Keratinocyte (primary cell): ENCODE measurements around the gene SBNO2. TPM values are rescaled to one million over a fixed set of nuclear protein-coding genes. Genes with fewer than 3 reads are reported as not detected.

Experiments
- DNase-seq: peaks from one replicate; pipeline ENCODE4 v3.0.0-alpha.2; 2011; ENCODE audit warnings: low read depth, missing footprints, low spot score
- FAIRE-seq: peaks from 2 replicates; lab custom pipeline; 2011; peaks lifted over from hg19 to GRCh38; lab: Jason Lieb, UNC
- H2AFZ ChIP-seq: 2 replicates; pipeline ENCODE4 v1.6.0; 2012; ENCODE audit warnings: low read length, control low read depth, inconsistent platforms; ENCODE audit not compliant: control insufficient read depth
- H3K27ac ChIP-seq: 2 replicates; pipeline ENCODE4 v1.5.1; 2011; ENCODE audit warnings: low read length; ENCODE audit not compliant: control insufficient read depth, insufficient read depth
- H3K27me3 ChIP-seq: 3 replicates; pipeline ENCODE4 v1.6.0; 2011; ENCODE audit warnings: low read length; ENCODE audit not compliant: control insufficient read depth, insufficient read depth; ENCODE audit errors: extremely low read depth
- H3K36me3 ChIP-seq, 2 experiments: 2 replicates in 1 of 2; 3 replicates in 1 of 2; pipeline ENCODE4 v1.5.1; 2011; ENCODE audit warnings: low read length in 2 of 2, mild to moderate bottlenecking in 1 of 2; ENCODE audit not compliant: control insufficient read depth in 2 of 2, insufficient read depth in 2 of 2; ENCODE audit errors: extremely low read depth in 1 of 2
- H3K4me1 ChIP-seq: 3 replicates; pipeline ENCODE4 v1.5.1; 2011; ENCODE audit warnings: low read length; ENCODE audit not compliant: control insufficient read depth, insufficient read depth; ENCODE audit errors: extremely low read depth
- H3K4me2 ChIP-seq: 3 replicates; pipeline ENCODE4 v1.6.0; 2011; ENCODE audit warnings: low read depth, low read length; ENCODE audit not compliant: control insufficient read depth, insufficient read depth; ENCODE audit errors: extremely low read depth
- H3K4me3 ChIP-seq, 3 experiments: fragments of 200-600 bp in 1 of 3; sonication (generic) in 1 of 3; 2 replicates in 2 of 3; 3 replicates in 1 of 3; pipeline ENCODE4 v1.5.1; 2011 to 2016; ENCODE audit warnings: low read length in 3 of 3, mild to moderate bottlenecking in 3 of 3, control low read depth in 2 of 3, inconsistent platforms in 1 of 3, low read depth in 1 of 3, mixed read lengths in 1 of 3, mixed run types in 1 of 3, moderate library complexity in 1 of 3; ENCODE audit not compliant: control insufficient read depth in 2 of 3, insufficient read depth in 2 of 3; ENCODE audit errors: extremely low read depth in 1 of 3
- H3K79me2 ChIP-seq: 2 replicates; pipeline ENCODE4 v1.6.0; 2012; ENCODE audit warnings: low read length; ENCODE audit not compliant: control insufficient read depth, insufficient read depth
- H3K9ac ChIP-seq: 3 replicates; pipeline ENCODE4 v1.6.0; 2011; ENCODE audit warnings: low read length; ENCODE audit not compliant: control insufficient read depth, insufficient read depth; ENCODE audit errors: extremely low read depth
- H3K9me1 ChIP-seq: 3 replicates; pipeline ENCODE4 v1.6.0; 2011; ENCODE audit warnings: low read length; ENCODE audit not compliant: control insufficient read depth, insufficient read depth; ENCODE audit errors: extremely low read depth
- H3K9me3 ChIP-seq: 2 replicates; pipeline ENCODE4 v1.5.1; 2012; ENCODE audit warnings: low read depth, low read length; ENCODE audit not compliant: control insufficient read depth
- H4K20me1 ChIP-seq: 3 replicates; pipeline ENCODE4 v1.6.0; 2011; ENCODE audit warnings: low read length; ENCODE audit not compliant: control insufficient read depth, insufficient read depth; ENCODE audit errors: extremely low read depth
- CTCF ChIP-seq, 3 experiments: IDR thresholded peaks in 1 of 3; conservative IDR thresholded peaks in 1 of 3; optimal IDR thresholded peaks in 1 of 3; 2 replicates in 2 of 3; 3 replicates in 1 of 3; pipeline versions ENCODE3 to v1.5.1; 2011; ENCODE audit warnings: low read length in 3 of 3, mild to moderate bottlenecking in 3 of 3, moderate library complexity in 2 of 3, control low read depth in 1 of 3, inconsistent platforms in 1 of 3; ENCODE audit not compliant: insufficient read depth in 2 of 3; ENCODE audit errors: extremely low read depth in 1 of 3
- EZH2 ChIP-seq: IDR thresholded peaks from one replicate; pipeline ENCODE4 v1.6.1; 2012; ENCODE audit warnings: inconsistent platforms, mild to moderate bottlenecking, low read length, moderate library complexity
- dilution Hi-C: fragments of 300-500 bp; cut with MboI; formaldehyde crosslinking; loops from one replicate; pipeline ENCODE4 v1.7.0; 2020; ENCODE audit warnings: low sequenced_read_pairs; ENCODE audit not compliant: extremely low pct_ligation_motif_present
- polyA plus RNA-seq, 5 experiments: library from polyadenylated mRNA; depleted of rRNA in 3 of 5; stranded (reverse) in 3 of 5; stranded (forward) in 1 of 5; unstranded in 1 of 5; fragments of >200 nt; gene quantifications; 1 replicate in 1 of 5; 2 replicates in 3 of 5; 3 replicates in 1 of 5; pipeline versions ENCODE4 v1.2.1 to v1.2.3, GENCODE V29; 2011 to 2012; ENCODE audit warnings: missing spikeins in 2 of 5, low read depth in 1 of 5, low replicate concordance in 1 of 5

Gene SBNO2
- polyA plus RNA-seq, 1 donor (not counting 4 experiments of a cell fraction or from before 2014, with no cell fraction given): 10.9 TPM

DNA sequence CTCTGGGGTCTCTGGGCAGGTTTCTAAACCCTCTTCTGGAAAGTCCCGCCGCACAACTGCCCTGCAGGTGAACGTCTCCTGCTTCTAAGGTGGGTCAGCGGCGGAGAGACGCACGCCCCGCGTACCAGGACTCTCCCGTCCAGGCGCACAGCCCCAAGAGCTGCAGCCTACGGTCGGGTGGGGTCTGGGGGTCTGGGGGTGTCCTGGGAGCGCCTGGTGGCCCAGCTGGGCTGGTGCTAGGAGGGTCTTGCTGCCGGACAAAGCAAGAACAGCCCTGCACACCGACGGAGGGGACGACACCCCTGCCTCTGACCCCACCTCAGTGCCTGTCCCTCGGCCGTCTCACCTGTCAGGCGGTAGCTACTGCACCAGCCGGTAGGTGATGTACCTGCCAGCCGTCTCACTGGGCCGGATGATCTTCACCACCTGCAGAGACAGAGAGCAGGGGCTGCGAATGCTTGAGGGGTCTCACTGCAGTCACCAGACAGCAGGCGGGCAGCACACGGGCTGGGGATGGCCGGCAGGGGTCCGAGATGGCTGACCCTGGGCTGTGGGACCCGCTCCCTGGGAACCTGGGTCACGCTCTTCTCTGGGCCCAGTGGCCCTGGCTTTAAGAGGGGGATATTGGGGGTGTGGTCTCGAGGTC is 84.8 kb downstream of the SBNO2 start:
- Histone ChIP-seq H3K36me3 (peaks cover 29 to 30% of the 10 kb centered on the region in 2 experiments), H3K4me1 (peaks cover 5% of the 10 kb centered on the region), H3K9me3 (no peaks in the 10 kb centered on the region), H3K27ac (no peak overlapping the region), H3K27me3 (no peaks in the 10 kb centered on the region), H4K20me1 (no peaks in the 10 kb centered on the region), H3K4me3 (no peak overlapping the region), H3K4me2 (no peak overlapping the region), H2AFZ (no peak overlapping the region), H3K9ac (no peak overlapping the region), H3K9me1 (no peaks in the 10 kb centered on the region), H3K79me2 (peaks cover 24% of the 10 kb centered on the region)
- FAIRE-seq (no peak), DNase-seq (no peak)
- dilution Hi-C loops: no loop called here
- TF ChIP-seq CTCF (optimal IDR thresholded peaks at IDR 0.05 in 1 of 3, IDR thresholded peaks at IDR 0.05 in 1 of 3, conservative IDR thresholded peaks at IDR 0.05 in 1 of 3; ENCODE audit: extremely low read depth in 1 of 3, insufficient read depth in 2 of 3, low read length in 3 of 3) (no peak), EZH2 (no peak)

DNA sequence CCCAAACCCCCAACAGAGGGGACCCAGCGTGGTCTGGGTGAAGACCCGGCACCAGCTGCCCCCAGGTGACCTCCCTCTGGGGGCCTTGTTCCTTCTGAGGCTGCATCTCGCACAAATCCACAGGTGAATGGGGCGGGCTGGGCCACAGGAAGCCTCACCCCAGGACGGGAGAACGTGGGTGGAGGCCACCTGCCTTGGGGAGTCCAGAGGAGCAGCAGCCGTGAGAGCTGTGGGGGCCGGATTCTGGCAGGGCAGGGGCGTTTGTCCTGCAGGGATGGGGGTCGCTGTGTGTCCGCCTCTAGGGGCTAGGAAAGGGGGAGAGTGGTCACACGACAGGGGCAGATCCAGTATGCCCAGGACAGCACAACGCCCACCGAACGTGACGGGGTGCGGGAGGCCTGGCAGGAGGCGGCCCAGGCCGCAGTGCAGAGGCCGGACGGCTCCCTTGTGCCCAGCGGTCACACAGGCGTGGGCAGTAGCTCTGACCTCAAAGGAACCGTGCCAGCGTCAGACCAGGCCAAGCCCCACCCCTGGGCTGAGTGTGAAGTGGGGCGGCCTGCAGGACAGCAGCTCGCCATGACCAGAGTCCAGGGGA is 85.6 kb downstream of the SBNO2 start:
- Histone ChIP-seq H3K4me3 (no peak overlapping the region), H3K4me1 (no peaks in the 10 kb centered on the region), H3K36me3 (peaks cover 29 to 30% of the 10 kb centered on the region in 2 experiments), H3K9me3 (no peaks in the 10 kb centered on the region), H3K27ac (no peak overlapping the region), H3K9me1 (no peaks in the 10 kb centered on the region), H4K20me1 (no peaks in the 10 kb centered on the region), H3K9ac (no peak overlapping the region), H3K27me3 (no peaks in the 10 kb centered on the region), H3K4me2 (no peak overlapping the region), H3K79me2 (peaks cover 17% of the 10 kb centered on the region), H2AFZ (no peak overlapping the region)
- TF ChIP-seq EZH2: no peak
- no peak for TF ChIP-seq CTCF (optimal IDR thresholded peaks at IDR 0.05 in 1 of 3, IDR thresholded peaks at IDR 0.05 in 1 of 3, conservative IDR thresholded peaks at IDR 0.05 in 1 of 3; ENCODE audit: extremely low read depth in 1 of 3, insufficient read depth in 2 of 3, low read length in 3 of 3)
- dilution Hi-C loops: no loop called here
- no peak for FAIRE-seq
- no peak for DNase-seq
